IMR-90 (cell line): ENCODE measurements around the gene ANO1. TPM values are rescaled to one million over a fixed set of nuclear protein-coding genes. Genes with fewer than 3 reads are reported as not detected.

ENCODE experiments used
- ATAC-seq: fragments of 200-7000 bp; cut with Tn5 transposase; 2 replicates; pipeline ENCODE4 v1.9.1; 2020; ENCODE audit warnings: low read depth, mild to moderate bottlenecking, moderate library complexity
- BruUV-seq: library from RNA; stranded (reverse); fragments of 400-500 nt; replicated peaks from 2 replicates; lab custom pipeline; 2021; lab: Mats Ljungman, UMichigan
- CTCF ChIA-PET: fragments of 300-600 bp; formaldehyde crosslinking; extraction: SDS; loops from one replicate; lab custom pipeline; 2021; ENCODE audit warnings: antibody characterized with exemption; lab: Yijun Ruan, JAX
- POLR2A ChIA-PET: fragments of 300-600 bp; sonication (Branson Sonifier 250); formaldehyde crosslinking; loops from one replicate; lab custom pipeline; 2022; ENCODE audit warnings: antibody characterized with exemption; ENCODE audit not compliant: unreplicated experiment; lab: Charles Lee
- DNase-seq: peaks from one replicate; pipeline ENCODE4 v3.0.0; 2013
- H2AFZ ChIP-seq: replicated peaks from 2 replicates; pipeline ENCODE3; 2013; ENCODE audit warnings: low read length, mild to moderate bottlenecking; ENCODE audit not compliant: poor library complexity
- H2AK5ac ChIP-seq: 2 replicates; pipeline ENCODE4 v1.6.1; 2013; ENCODE audit warnings: low read depth, low read length, inconsistent platforms
- H2AK9ac ChIP-seq: replicated peaks from 2 replicates; pipeline ENCODE3; 2013; ENCODE audit warnings: mild to moderate bottlenecking, low read depth, low read length, moderate library complexity; ENCODE audit not compliant: poor library complexity
- H2BK120ac ChIP-seq: 2 replicates; pipeline ENCODE4 v1.6.1; 2013; ENCODE audit warnings: low read depth, low read length, inconsistent platforms
- H2BK15ac ChIP-seq: 3 replicates; pipeline ENCODE4 v1.6.1; 2013; ENCODE audit warnings: low read depth, low read length, inconsistent platforms
- H2BK20ac ChIP-seq: 2 replicates; pipeline ENCODE4 v1.6.1; 2013; ENCODE audit warnings: low read depth, mild to moderate bottlenecking, inconsistent platforms, low read length, moderate library complexity
- H2BK5ac ChIP-seq: 2 replicates; pipeline ENCODE4 v1.6.1; 2013; ENCODE audit warnings: mild to moderate bottlenecking, low read depth, low read length, inconsistent platforms; ENCODE audit not compliant: poor library complexity, severe bottlenecking
- H3K14ac ChIP-seq: replicated peaks from 2 replicates; pipeline ENCODE4 v1.6.1; 2013; ENCODE audit warnings: low read depth, low read length, inconsistent platforms
- H3K18ac ChIP-seq: 2 replicates; pipeline ENCODE4 v1.6.1; 2013; ENCODE audit warnings: low read depth, low read length, control low read depth
- H3K23ac ChIP-seq: 2 replicates; pipeline ENCODE4 v1.6.1; 2013; ENCODE audit warnings: low read depth, low read length, inconsistent platforms
- H3K27ac ChIP-seq: 2 replicates; pipeline ENCODE4 v1.5.1; 2013; ENCODE audit warnings: mild to moderate bottlenecking, control low read depth, low read length; ENCODE audit not compliant: insufficient read depth
- H3K27me3 ChIP-seq: 2 replicates; pipeline ENCODE4 v1.6.1; 2013; ENCODE audit warnings: low read length; ENCODE audit not compliant: control insufficient read depth, insufficient read depth
- H3K36me3 ChIP-seq: 2 replicates; pipeline ENCODE4 v1.6.1; 2013; ENCODE audit warnings: low read length, mixed read lengths; ENCODE audit not compliant: control insufficient read depth, insufficient read depth
- H3K4ac ChIP-seq: 2 replicates; pipeline ENCODE4 v1.6.1; 2013; ENCODE audit warnings: low read depth, low read length, inconsistent platforms
- H3K4me1 ChIP-seq: 2 replicates; pipeline ENCODE4 v1.6.1; 2013; ENCODE audit warnings: low read length, mixed read lengths; ENCODE audit not compliant: control insufficient read depth, insufficient read depth
- H3K4me2 ChIP-seq: 2 replicates; pipeline ENCODE4 v1.6.1; 2013; ENCODE audit warnings: low read depth, mild to moderate bottlenecking, control low read depth, low read length, moderate library complexity
- H3K4me3 ChIP-seq: 2 replicates; pipeline ENCODE4 v1.5.1; 2013; ENCODE audit warnings: low read depth, mild to moderate bottlenecking, control low read depth, low read length, moderate library complexity; ENCODE audit not compliant: insufficient read depth
- H3K56ac ChIP-seq: 2 replicates; pipeline ENCODE4 v1.6.1; 2013; ENCODE audit warnings: low read length, inconsistent platforms; ENCODE audit not compliant: insufficient read depth; ENCODE audit errors: extremely low read depth
- H3K79me1 ChIP-seq, 2 experiments: 2 replicates each; pipeline ENCODE4 v1.6.1; 2013; ENCODE audit warnings: low read length in 2 of 2, inconsistent platforms in 1 of 2, low read depth in 1 of 2
- H3K9ac ChIP-seq: 2 replicates; pipeline ENCODE4 v1.6.1; 2013; ENCODE audit warnings: low read depth, low read length, control low read depth
- H3K9me1 ChIP-seq: 2 replicates; pipeline ENCODE4 v1.6.1; 2013; ENCODE audit warnings: low read length, inconsistent platforms; ENCODE audit not compliant: insufficient read depth
- H3K9me3 ChIP-seq: 2 replicates; pipeline ENCODE4 v1.6.1; 2013; ENCODE audit warnings: low read length; ENCODE audit not compliant: control insufficient read depth, insufficient read depth
- H4K20me1 ChIP-seq: 2 replicates; pipeline ENCODE4 v1.6.1; 2013; ENCODE audit warnings: low read length, inconsistent platforms; ENCODE audit not compliant: insufficient read depth
- H4K5ac ChIP-seq: 2 replicates; pipeline ENCODE4 v1.6.1; 2013; ENCODE audit warnings: mild to moderate bottlenecking, low read depth, low read length, control low read depth
- H4K8ac ChIP-seq, 2 experiments: 2 replicates each; pipeline ENCODE4 v1.6.1; 2013; ENCODE audit warnings: low read depth in 2 of 2, low read length in 2 of 2, control low read depth in 1 of 2, inconsistent platforms in 1 of 2
- H4K91ac ChIP-seq: 2 replicates; pipeline ENCODE4 v1.6.1; 2013; ENCODE audit warnings: low read depth, low read length, inconsistent platforms; ENCODE audit not compliant: insufficient read depth
- BHLHE40 ChIP-seq: fragments of 150-350 bp; IDR thresholded peaks from 2 replicates; pipeline ENCODE4 v1.6.1; 2016; ENCODE audit warnings: mild to moderate bottlenecking, low read depth, low read length
- CHD1 ChIP-seq: IDR thresholded peaks from 2 replicates; pipeline ENCODE4 v1.6.1; 2012; ENCODE audit warnings: low read depth, low read length, improper control_type of control experiment
- CTCF ChIP-seq: conservative IDR thresholded peaks from 2 replicates; pipeline ENCODE4 v1.5.1; 2012; ENCODE audit warnings: mild to moderate bottlenecking, low read depth, low read length, improper control_type of control experiment
- ELK1 ChIP-seq: fragments of 150-350 bp; IDR thresholded peaks from 2 replicates; pipeline ENCODE4 v1.6.1; 2016; ENCODE audit warnings: low read depth, mild to moderate bottlenecking, low read length, moderate library complexity, borderline replicate concordance
- FOS ChIP-seq: fragments of 150-350 bp; IDR thresholded peaks from 2 replicates; pipeline ENCODE4 v1.6.1; 2016; ENCODE audit warnings: low read depth, low read length
- MAFK ChIP-seq: IDR thresholded peaks from 2 replicates; pipeline ENCODE4 v1.6.1; 2012; ENCODE audit warnings: low read depth, low read length, improper control_type of control experiment
- MAZ ChIP-seq: IDR thresholded peaks from 2 replicates; pipeline ENCODE4 v1.6.1; 2012; ENCODE audit warnings: low read depth, mild to moderate bottlenecking, low read length, improper control_type of control experiment, moderate library complexity, borderline replicate concordance
- MXI1 ChIP-seq: IDR thresholded peaks from 2 replicates; pipeline ENCODE4 v1.6.1; 2012; ENCODE audit warnings: low read depth, mild to moderate bottlenecking, low read length, moderate library complexity, borderline replicate concordance
- POLR2A ChIP-seq: IDR thresholded peaks from 2 replicates; pipeline ENCODE4 v1.6.1; 2012; ENCODE audit warnings: mild to moderate bottlenecking, low read depth, low read length
- RAD21 ChIP-seq: IDR thresholded peaks from 2 replicates; pipeline ENCODE4 v1.6.1; 2012; ENCODE audit warnings: low read length, improper control_type of control experiment
- WGBS, 2 experiments: methylation state at CpG; one replicate each; pipeline versions ENCODE4 v1.1.5 to v1.1.7; 2013; ENCODE audit warnings: missing lambda C conversion rate in 2 of 2; ENCODE audit not compliant: insufficient read length in 1 of 2; ENCODE audit errors: extremely low coverage in 2 of 2; 5-methylcytosine and 5-hydroxymethylcytosine counted together
- dilution Hi-C: fragments of 300-500 bp; cut with HindIII; formaldehyde crosslinking; loops from one replicate; pipeline ENCODE4 v1.14.3; 2018; ENCODE audit warnings: low sequenced_read_pairs; ENCODE audit not compliant: unreplicated experiment
- in situ Hi-C: fragments of 300-500 bp; cut with MboI; formaldehyde crosslinking; loops from 3 replicates; pipeline ENCODE4 v1.14.3; 2019; ENCODE audit warnings: low sequenced_read_pairs, inconsistent platforms, mixed read lengths
- intact Hi-C: fragments of 100-400 bp; cut with micrococcal nuclease; formaldehyde crosslinking; loops from 2 replicates; pipeline ENCODE4 v1.10.0; 2022
- polyA plus RNA-seq, 3 experiments: library from polyadenylated mRNA; depleted of rRNA; stranded (reverse); fragments of >200 nt; gene quantifications; 2 replicates each; pipeline ENCODE4 v1.2.3, GENCODE V29; 2012; ENCODE audit warnings: low replicate concordance in 1 of 3
- total RNA-seq: library from RNA; depleted of rRNA; stranded (reverse); fragments of >200 nt; gene quantifications from 2 replicates; pipeline ENCODE4 v1.2.3, GENCODE V29; 2012

Gene ANO1
- total and polyA plus RNA-seq, 2 of the 4 experiments (the other 2 are of a cell fraction) = 4.1 to 10.7 TPM

GRCh38 chr11:70230151-70230839, 152.2 kb downstream of the ANO1 start:
- WGBS, 2 experiments = 100% methylated on average over 2 of the region's 8 CpGs; no CpG with 5 or more reads in 1 of the 2 experiments
- Histone ChIP-seq H4K91ac (no peak overlapping the region), H3K56ac (no peak overlapping the region), H2BK5ac (no peak overlapping the region), H3K79me1 (no peaks in the 10 kb centered on the region), H3K36me3 (no peaks in the 10 kb centered on the region), H2BK15ac (no peak overlapping the region), H3K4me2 (no peak overlapping the region), H3K9ac (no peak overlapping the region), H3K18ac (no peak overlapping the region), H3K9me1 (peaks cover 8% of the 10 kb centered on the region), H3K27ac (no peak overlapping the region), H2AK5ac (no peak overlapping the region), H3K4me3 (no peak overlapping the region), H2BK120ac (no peak overlapping the region), H3K27me3 (peaks cover 30% of the 10 kb centered on the region), H3K9me3 (peaks cover 3% of the 10 kb centered on the region; the same call in 1 of the 2 replicates), H3K14ac (no peak overlapping the region), H2AFZ (no peak overlapping the region), H4K8ac (no peak overlapping the region), H2AK9ac (no peak overlapping the region), H4K20me1 (peaks cover 7% of the 10 kb centered on the region; the same call in 1 of the 2 replicates), H3K4me1 (0 out of 2 replicates have a peak, but pooled peaks cover 2% of the 10 kb centered on the region), H3K4ac (no peak overlapping the region), H4K5ac (no peak overlapping the region), H2BK20ac (no peak overlapping the region), H3K23ac (no peak overlapping the region)
- intact Hi-C loops (no loop called here), in situ Hi-C loops (no loop called here), dilution Hi-C loops (no loop called here)
- ChIA-PET CTCF (no interaction called here), POLR2A (no interaction called here)
- no TSS peak for BruUV-seq
- TF ChIP-seq CTCF (no peak), ELK1 (no peak), POLR2A (no peak), RAD21 (no peak), CHD1 (no peak), MAZ (no peak), MXI1 (no peak), MAFK (no peak), FOS (no peak), BHLHE40 (no peak)
- no peak; the same call in 1 of the 2 replicates for ATAC-seq
- DNase-seq = no peak
